NCI-H2081 (cell line): ENCODE data around the gene OR9A4.
"Not testable (repeated sequence)": the region's sequence is repeated elsewhere in the genome, so short reads cannot be mapped to it uniquely, and the experiment has no call there.

Experiments used
- DNase-seq, 2 experiments: peaks; one replicate each; lab custom pipeline; 2025; lab: John Stamatoyannopoulos, UW

OR9A4 gene, protein sequence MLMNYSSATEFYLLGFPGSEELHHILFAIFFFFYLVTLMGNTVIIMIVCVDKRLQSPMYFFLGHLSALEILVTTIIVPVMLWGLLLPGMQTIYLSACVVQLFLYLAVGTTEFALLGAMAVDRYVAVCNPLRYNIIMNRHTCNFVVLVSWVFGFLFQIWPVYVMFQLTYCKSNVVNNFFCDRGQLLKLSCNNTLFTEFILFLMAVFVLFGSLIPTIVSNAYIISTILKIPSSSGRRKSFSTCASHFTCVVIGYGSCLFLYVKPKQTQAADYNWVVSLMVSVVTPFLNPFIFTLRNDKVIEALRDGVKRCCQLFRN

DNA sequence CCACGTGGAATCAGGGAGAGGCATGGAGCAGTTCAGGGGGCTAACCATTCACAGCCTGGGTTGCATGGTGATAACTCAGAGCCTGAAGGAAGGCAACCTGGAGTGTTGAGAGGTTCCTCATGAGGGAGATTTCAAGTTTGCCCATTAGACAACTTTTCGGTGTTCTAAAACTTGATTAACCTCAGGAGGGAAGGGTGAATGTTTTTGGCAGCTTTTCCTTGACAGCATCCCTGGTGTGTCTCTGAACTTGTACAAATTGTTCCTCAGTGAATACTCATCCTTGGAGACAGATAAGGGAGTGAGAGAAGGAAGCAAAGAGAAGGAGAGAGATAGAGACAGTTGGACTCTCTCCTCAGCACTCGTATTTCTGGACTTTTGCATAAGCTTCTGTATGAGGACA lies at the start of gene OR9A4:
Gene OR9A4, plus strand, starts transcription at position 301 of the 400 bp plus-strand sequence. CDS start 2,477 bp downstream, outside the sequence.
- DNase-seq: no peak

DNA sequence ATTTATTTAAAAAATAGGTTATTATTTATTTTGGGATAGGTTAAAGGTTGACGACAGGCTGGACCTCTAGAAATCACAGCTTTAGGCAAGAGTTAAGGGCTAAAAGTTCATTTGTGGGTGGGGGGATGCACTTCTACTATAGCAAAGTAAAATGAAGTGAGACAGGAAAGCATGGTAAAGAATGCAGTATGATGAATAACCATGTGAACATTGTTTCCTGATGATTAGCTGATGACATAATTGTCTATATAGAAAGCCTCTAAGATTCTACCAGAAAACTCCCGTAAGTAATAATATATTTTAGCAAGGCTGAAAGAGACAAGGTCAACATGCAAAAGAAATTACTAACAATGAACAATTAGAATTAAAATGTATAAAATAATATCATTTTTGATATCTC lies 49.2 kb upstream of the OR9A4 start:
- no peak for DNase-seq

DNA sequence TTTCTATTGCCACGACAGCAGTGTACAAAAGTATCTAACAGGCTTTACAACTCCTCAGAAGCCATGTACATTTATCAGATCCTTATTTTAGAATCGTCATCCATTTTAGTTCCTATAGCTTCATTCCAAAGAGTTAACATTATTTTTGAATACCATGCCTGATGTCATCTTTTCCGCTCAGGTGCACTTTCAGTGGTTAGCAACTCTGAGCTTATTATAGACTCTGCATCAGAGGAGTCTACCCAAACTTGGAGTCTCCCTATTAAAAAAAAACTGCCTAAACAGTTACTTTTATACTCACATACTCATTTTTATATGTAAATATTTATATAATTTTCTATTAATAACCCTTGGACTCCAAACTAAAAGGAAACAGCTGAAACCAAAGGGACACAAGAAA lies 43.3 kb upstream of the OR9A4 start:
- DNase-seq: no peak

DNA sequence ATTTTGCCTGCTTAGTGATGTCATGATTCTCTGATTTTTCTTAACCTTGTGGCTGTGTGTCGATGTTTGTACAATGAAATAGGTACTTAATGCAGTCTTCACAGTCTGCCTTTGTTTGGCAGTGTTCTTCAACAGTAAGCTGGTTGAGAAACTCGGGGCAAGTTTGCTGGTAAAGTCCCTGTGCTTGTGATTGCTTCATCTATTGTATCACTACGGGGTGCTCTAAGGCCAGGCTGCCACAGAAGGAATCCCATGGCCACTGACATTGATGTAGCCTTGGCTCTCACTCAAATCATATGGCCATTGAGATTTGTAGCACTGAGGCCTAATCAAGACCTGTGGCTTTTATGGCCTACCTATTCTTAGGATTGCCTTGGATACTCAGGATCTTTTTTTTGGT lies 41.4 kb upstream of the OR9A4 start:
- DNase-seq: no peak

DNA sequence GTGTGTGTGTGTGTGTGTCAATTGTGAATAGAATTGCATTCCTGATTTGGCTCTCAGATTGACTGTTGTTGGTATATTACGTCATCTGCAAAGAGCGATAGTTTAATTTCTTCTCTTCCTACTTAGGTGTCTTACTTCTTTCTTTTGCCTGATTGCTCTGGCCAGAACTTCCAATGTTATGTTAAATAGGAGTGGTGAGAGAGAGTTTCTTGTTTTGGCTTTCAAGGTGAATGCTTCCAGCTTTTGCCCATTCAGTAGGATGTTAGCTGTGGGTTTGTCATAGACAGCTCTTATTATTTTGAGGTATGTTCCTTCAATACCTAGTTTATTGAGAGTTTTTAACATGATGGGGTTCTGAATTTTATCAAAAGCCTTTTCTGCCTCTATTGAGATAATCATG lies 40.7 kb upstream of the OR9A4 start:
- DNase-seq: no peak

DNA sequence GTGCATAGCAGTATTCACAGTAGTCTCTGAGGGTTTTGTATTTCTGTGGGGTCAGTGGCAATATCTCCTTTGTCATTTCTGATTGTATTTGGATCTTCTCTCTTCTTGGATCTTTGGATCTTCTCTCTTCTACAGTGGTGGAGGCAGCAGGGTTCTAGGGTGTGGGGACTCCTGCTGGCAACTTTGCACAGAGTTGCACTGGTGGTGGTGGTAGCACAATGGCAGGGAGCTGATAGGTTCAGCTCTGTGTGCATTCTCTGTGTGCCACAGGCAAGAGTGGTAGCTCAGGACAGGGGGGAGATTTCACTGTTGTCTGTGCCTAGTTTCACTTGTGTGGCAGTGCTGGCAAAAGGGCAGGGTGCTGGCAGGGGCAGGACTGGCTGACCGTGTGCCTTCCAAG lies 39.8 kb upstream of the OR9A4 start:
- no peak for DNase-seq

DNA sequence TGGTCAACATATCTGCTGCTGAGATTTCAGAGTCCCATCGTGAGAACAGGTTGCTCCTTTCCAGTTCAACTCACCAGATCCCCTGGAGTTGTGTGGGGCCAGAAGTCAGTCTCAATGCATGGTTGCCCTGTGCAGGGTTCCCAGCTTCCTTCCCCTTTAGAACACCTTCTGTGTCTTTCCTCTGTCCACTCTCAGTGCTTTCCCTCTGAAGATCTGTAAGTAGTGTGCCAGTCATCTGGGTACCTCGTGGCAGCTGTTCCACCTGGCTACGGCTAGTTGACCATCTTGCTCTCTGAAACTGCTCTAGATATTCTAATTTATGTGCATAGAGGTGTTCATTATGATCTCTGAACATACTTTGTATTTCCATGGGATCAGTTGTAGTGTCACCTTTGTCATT lies 38.8 kb upstream of the OR9A4 start:
- DNase-seq: no peak

DNA sequence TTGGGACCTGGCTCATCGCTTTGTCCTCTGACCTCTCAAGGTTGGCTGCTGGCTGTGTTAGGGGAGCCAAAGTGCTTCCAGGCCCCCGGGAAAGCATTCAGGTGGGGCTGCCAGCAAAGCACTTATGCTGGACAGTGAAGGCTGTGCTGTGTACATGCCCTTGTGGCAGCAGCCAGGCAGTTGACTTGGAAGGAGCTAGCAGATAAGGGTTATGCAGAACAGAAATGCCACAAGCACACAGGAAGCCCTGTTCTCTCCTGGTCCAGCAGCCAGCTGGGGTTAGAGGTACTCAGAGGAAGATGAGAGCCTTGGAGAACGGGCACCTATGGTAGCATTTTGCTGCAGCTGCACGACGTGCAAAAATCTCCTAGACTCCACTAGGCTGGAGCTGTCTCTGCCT lies 35.2 kb upstream of the OR9A4 start:
- DNase-seq: no peak

DNA sequence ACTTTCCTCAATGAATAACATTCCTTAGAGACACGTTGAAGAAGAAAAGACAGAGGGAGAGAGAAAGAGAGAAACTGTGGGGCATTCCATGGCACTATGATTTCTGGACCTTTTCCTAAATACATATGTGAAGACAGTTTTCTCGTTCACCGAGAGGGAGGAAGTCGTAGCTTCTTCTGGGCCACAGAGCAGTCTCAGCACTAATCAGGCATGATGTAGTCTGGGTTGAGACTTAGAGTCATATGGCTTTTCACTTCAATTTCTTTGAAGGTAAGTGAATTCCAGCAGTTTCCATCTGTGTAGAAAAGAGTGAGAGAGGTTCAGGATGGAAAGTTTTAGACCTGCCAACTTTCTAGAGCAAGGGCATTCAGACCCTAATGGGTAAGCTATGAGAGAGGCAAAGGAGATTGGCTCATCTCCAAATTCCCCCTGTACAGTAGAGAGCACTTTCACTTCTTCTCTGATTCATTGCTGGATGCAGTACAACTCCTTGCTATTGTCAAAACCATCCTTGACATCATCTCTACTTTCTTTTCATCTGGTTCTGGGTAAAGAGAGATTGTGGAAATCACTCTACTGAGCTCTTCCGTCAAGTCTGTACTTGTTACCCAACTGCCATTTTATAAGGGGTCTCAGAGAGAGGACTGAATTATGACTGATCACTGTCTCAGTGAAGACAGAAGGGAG lies 31.5 kb upstream of the OR9A4 start:
- DNase-seq: no peak

DNA sequence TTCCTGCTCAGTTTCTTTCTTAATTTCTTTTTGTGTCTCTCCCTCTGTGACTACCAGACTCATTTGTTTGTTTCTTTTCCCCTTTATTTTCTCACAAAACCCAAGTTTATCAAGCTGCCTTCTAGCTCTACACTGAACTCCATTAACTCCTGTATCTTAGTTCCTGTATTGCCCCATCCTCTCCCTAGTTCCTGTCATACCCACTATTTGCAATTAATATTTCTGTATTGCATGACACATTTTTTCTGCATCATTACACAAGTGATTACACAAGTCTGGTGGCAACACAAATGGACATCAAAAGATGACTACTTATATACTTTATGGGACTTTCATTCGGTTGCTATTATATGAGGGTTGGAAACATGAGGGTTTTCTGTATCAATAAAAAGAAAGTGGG lies 26.9 kb upstream of the OR9A4 start:
- no peak for DNase-seq

DNA sequence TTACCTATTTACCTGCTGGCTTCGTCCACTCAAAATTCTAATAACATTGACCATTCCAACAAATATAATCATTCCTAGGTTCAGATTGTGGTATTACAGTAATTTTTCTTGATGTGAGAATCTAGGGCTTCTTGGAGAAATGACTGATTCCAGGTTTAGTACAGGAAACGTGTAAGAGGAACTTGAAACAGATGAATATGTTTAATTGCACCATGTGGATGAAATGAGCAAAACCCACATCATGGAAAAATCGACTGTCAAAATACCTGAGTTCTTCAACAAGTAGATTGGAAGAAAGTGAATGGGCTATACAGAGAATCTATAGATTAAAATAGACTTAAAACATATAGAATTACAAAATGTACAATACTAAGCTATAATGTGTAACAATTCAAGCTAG lies 24.9 kb upstream of the OR9A4 start:
- DNase-seq: no peak

DNA sequence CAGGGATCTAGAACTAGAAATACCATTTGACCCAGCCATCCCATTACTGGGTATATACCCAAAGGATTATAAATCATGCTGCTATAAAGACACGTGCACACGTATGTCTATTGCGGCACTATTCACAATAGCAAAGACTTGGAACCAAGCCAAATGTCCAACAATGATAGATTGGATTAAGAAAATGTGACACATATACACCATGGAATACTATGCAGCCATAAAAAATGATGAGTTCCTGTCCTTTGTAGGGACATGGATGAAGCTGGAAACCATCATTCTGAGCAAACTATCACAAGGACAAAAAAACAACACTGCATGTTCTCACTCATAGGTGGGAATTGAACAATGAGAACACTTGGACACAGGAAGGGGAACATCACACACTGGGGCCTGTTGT lies 16.8 kb upstream of the OR9A4 start:
- not testable (repeated sequence) for DNase-seq

DNA sequence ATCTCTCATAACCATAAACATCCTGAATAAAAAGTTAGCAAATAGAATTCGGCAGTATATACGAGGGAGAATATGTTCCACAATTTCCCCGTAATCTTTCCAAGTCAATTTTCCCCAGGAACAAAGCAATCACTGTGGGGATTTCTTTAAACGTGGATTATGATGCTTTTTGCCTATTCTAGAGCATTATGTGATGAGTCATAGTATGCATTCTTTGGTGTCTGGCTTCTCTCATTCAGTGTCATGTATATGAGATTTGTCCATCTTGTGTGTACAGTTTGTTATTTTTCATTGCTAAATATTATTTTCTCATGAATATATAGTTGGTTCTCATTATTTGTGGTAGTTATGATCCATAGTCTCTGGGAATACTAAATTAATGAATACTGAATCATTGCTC lies 9.9 kb upstream of the OR9A4 start:
- no peak for DNase-seq

DNA sequence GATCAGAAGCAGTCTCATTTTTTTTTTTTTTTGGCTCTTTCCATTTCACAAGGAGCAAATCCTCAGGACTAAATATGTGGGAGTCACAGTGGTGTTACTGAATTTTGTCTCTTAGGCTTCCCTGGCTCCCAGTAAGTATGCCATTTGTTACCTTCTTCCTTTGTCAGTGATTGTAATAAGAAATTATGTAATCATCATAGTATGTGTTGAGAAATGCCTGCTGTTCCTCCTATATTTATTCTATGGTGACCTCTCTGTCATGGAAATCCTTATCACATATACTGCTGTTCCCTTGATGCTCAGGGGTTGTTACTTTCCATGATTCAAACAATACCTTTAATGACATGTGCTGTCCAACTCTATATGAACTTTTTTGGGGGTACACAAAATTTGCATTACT lies 4.8 kb upstream of the OR9A4 start:
- no peak for DNase-seq

DNA sequence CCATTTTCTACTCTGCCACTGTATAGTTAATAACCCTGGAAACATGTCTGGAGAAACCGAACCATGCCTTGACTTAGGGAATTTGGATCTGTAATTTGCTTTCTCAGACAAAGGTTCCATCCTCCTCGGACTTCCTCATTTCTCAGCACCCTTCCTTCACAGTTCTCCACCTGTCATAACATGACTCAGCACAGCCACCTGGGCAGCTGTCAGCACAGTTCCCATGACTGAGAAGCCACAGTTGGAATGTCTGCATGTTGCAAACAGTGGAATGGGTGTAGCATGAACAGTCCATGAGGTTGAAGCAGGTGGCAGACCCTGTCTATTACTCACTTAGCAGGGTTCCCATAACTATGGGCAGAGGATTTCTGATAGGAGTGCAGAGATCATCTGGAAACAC lies 634 bp upstream of the OR9A4 start:
- no peak for DNase-seq

DNA sequence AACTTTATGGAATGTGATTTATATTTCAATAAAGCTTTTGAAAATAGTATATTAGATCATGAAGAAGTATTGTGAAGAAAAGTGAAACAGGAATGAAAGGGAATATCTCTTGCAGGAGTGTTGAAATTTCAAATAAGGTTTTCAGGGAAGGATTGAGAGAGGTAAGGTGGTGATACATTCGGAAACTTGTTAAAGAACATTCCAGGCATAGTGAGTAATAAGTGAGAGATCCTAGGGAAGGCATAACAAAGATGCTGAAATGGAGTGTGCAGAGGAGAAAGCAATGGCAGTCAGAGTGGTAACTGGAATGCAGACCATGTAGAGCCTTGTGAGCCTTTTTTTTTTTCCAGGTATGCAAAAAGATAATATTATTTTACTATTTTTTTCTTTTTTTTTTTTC lies 4.1 kb downstream of the OR9A4 start:
- DNase-seq: no peak

DNA sequence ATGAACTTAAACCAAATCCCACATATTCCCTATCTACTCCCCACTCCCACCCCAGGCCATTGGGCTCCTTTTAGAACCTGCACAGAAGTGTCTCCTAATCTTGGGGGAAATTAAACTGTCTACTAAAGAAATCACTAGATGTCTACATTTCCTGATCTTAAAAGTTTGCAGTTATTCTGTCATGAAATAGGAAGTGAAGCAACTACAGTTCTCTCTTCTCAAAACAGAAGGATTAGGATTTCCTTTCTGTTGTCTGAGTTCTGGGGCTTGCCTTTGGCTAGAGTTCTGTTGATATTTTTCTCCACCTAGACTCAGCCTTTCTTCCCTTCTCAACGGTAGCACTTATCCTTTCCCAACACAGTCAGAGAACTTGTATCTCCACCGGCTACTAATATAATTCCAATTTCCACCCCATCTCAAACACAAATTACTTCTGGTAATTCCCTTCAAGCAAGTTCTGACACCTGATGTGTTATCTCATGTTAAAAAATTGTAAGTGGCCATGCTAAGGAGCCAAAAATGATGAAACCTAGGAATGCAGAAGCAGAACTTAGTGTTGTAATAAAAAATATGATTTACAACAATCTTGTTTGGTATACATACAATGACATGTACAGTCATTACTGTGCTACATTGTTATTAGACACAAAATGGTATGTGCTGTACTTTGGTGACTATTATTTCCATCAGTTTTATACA lies 12.1 kb downstream of the OR9A4 start:
- DNase-seq: no peak

DNA sequence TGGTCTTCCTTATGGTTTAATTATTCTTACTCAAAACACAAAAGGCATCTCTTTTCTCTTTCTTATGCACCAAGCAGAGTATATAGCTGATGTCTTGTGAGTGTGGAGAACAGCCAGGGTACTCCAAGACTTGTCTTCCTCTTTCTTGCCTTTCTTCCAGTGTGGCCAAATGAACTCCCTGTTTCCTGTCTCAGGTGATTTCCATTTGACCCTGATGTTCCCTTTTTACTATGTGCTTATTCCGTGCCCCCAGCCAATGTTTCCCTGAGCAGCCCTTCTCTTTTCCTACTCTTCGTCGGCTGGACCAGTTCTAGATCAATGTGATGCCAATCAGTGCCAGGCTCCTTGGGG lies 12.6 kb downstream of the OR9A4 start:
- DNase-seq: no peak

DNA sequence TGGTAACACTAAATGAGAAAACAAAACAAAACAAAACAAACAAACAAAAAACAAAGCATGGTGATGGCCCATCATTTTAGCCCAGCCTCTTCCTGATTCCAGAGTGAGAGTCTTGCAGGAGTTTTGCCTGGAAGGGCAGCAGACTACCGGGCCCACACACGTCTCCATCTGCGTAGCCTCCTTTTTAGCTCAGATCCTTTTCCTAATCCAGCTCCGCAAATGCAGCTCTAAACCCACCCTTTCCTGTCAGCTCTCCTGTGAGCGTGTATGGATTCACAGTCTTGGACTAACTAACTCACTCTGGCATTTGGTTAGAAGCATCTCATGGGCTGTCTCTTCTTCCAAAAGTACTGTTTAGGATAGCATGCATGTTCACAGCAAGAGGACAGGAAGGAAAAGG lies 14.0 kb downstream of the OR9A4 start:
- no peak for DNase-seq

DNA sequence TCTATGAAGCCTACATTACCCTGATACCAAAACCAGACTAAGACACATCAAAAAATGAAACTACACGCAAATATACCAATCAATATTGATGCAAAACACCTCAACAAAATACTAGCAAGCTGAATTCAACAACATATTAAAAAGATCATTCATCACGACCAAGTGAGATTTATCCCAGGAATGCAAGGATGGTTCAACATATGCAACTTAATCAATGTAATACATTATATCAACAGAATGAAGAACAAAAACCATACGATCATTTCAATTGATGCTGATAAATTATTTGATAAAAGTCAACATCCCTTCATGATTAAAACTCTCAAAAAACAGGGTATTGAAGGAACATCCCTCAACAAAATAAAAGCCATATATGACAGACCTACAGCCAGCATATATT lies 24.9 kb downstream of the OR9A4 start:
- no peak for DNase-seq

DNA sequence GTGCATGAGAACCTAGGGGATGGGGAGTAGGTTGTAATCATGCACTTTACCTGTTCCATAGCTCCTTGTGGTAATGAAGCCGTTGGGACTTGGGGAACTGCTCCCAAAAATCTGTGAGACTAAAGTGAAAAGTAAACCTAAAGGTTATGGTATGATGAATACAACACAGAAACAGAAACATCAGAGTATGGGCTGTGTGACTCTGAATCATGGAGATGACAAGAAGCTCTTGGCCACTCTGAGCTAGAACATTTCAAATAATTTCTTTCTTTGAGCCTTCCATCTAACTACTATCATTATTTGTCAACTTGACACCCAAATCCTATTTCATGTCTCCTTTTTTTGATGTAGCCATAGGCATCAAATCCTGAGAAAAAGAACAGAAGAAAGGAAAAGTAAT lies 27.6 kb downstream of the OR9A4 start:
- DNase-seq: no peak

DNA sequence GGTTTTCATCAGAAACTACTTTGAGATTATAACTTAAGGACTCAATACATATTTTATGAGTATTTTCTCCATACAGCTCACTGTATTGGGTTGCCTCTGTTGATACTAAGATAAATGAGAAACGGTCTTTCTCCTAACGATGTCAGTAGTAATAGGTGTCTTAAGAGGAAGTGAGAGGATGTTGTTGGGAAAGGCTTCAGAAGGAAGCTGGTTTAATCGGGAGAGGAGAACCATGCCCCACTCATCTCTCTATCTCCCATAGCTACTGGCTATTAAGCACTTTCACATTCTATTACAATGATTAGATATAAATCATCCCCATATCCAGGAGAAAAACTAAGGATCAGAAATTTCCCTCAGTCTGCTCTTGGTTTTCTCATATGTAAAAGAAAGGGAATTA lies 28.6 kb downstream of the OR9A4 start:
- no peak for DNase-seq

DNA sequence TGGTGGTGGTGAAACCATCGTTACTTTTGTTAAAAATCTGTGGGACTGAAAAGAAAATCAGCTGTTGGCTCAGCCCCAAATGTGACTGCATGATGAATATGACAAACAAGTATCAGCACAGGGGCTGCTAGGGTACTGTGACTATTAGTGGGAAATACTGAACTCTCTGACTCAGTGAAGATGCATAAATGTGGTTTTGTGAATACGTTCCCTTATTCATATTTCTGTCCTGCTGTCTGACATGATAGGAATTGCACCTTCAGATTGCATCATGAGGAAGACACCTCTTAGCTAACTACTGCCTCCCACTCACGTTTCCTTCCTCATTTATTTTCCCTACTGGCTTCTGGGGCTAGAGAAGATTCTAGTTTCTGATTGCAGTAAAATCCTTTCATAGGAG lies 29.2 kb downstream of the OR9A4 start:
- DNase-seq: no peak

DNA sequence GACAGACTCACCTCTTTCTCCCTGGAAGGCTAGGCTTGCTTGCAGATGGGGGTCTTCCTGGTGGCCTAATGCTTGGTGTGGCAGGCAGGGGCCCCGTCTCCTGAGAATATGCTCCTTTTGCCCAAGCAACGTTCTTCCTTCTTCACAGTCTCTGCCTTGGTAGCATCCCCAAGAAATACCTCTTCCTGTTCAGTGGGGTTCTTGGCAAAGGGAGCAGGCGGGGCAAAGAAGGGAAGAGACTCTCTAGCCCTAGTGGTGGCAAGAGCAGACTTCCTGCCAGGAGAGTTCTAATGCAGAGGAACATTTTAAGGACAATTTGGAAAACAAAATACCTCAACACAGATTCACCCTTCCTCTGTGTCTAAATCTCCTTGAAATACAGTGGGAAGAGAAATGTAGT lies 30.6 kb downstream of the OR9A4 start, which contains the start of gene CLEC5A:
Gene CLEC5A, minus strand, starts transcription at position 179 of the 400 bp plus-strand sequence. CDS start 682 bp downstream, outside the sequence.
- DNase-seq: no peak
